GM18502 (cell line): Measurements from ENCODE around the gene CDH1.
"Not testable (repeated sequence)": the region's sequence is repeated elsewhere in the genome, so short reads cannot be mapped to it uniquely, and the experiment has no call there.

Source experiments
- ATAC-seq: cut with Tn5 transposase; IDR thresholded peaks from one replicate; pipeline ENCODE4 v1.9.1; 2021; ENCODE audit warnings: mild to moderate bottlenecking; ENCODE audit not compliant: unreplicated experiment, poor library complexity

Gene CDH1

DNA sequence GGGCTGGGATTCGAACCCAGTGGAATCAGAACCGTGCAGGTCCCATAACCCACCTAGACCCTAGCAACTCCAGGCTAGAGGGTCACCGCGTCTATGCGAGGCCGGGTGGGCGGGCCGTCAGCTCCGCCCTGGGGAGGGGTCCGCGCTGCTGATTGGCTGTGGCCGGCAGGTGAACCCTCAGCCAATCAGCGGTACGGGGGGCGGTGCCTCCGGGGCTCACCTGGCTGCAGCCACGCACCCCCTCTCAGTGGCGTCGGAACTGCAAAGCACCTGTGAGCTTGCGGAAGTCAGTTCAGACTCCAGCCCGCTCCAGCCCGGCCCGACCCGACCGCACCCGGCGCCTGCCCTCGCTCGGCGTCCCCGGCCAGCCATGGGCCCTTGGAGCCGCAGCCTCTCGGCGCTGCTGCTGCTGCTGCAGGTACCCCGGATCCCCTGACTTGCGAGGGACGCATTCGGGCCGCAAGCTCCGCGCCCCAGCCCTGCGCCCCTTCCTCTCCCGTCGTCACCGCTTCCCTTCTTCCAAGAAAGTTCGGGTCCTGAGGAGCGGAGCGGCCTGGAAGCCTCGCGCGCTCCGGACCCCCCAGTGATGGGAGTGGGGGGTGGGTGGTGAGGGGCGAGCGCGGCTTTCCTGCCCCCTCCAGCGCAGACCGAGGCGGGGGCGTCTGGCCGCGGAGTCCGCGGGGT, at the start of gene CDH1:
CDH1 (plus strand) TSS at position 247 of the 684 bp plus-strand sequence; CDS start at position 371, 124 bp downstream.
- ATAC-seq = no peak

DNA sequence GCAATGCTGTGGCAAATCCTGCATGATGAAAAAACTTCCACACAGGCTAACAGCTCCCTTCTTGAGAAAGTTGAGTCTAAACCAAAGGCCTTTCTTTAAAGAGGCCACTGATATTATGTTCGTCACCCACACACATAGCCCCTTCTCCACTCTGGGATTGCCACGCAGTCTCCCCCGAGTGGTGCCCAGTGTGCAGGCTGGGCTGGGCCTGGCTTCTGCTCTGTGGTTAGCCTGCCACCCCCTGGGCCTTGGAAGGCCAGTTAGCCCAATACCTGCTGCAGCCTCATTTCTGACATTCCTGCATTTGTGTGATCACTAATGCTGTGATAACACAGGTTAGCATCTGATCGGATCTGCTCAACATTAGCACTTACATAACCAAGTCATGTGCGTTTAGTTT, 47.2 kb upstream of the CDH1 start:
- no peak for ATAC-seq

DNA sequence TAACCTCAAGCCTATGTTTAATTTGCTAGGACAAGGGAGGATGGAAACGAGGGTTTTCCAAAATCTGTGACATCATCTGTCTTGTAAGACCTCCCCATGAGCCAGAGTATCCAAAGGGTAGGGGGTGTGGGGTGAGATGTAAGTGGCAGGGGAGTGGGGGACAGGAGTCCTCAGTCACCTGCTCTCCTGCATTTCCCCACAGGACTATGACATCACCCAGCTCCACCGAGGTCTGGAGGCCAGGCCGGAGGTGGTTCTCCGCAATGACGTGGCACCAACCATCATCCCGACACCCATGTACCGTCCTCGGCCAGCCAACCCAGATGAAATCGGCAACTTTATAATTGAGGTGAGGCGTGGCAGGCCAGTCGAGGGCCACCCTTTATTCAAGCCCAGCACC, 41.5 kb upstream of the CDH1 start:
- no peak for ATAC-seq

DNA sequence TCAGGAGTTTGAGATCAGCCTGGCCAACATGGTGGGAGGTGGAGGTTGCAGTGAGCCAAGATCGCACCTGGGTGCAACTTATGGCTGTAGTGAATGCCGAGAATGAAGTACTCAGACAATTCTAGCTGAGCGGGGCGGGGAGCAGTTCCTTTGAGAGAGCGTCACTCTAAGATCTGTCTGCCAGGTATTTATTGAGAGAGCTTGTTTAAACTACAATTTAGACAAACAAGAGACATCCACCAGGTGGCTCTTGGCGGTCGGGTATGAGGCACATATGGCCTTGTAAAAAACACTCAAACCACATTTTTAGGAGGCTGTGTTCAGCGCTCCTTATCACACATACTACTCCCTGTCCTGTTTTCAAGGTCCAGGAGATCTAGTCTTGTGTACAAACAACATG, 40.6 kb upstream of the CDH1 start:
- ATAC-seq = no peak

DNA sequence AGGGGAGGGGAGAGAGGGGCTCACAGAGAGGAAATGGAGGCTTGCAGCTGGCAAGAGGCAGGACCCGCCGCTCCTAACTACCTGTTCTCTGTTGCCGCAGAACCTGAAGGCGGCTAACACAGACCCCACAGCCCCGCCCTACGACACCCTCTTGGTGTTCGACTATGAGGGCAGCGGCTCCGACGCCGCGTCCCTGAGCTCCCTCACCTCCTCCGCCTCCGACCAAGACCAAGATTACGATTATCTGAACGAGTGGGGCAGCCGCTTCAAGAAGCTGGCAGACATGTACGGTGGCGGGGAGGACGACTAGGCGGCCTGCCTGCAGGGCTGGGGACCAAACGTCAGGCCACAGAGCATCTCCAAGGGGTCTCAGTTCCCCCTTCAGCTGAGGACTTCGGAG, 39.0 kb upstream of the CDH1 start:
- no peak for ATAC-seq

DNA sequence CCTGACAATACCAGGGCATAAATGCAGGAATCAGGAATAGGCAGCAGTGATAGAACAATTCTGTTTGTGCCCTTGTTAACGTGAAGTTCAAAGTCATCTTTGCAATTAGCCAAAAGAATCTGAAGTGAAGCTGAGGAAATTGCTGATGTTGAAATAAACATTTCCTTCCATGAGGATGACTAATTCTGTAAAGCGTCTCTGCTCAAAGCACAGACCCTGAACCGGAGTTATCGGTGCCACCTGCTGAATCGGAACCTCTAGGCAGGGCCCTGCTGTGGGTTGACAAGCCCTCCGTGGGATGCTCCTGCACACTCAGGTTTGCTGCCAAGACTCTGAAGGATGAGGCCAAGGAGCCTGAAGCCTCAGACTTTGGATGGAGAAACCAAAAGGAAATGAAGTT, 37.0 kb upstream of the CDH1 start:
- ATAC-seq = no peak

DNA sequence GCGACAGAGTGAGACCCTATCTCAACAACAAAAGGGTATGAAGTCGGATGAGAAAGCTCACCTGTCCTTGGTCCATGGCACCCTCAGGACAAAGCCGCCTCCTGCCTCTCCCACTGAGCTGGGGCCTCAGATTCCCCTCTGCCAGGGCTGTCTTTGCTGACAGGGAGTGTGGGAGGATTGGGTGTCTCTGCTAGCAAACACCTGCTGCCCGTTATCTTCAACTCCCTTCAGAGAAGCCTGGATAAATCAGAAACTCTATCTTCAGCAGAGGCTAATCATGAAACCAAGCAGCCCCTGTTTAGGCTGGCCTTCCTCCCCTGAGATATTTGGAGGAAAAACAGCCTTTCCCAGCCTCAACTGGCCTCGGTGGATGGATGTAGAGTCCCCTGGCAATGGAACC, 36.3 kb upstream of the CDH1 start:
- no peak for ATAC-seq

DNA sequence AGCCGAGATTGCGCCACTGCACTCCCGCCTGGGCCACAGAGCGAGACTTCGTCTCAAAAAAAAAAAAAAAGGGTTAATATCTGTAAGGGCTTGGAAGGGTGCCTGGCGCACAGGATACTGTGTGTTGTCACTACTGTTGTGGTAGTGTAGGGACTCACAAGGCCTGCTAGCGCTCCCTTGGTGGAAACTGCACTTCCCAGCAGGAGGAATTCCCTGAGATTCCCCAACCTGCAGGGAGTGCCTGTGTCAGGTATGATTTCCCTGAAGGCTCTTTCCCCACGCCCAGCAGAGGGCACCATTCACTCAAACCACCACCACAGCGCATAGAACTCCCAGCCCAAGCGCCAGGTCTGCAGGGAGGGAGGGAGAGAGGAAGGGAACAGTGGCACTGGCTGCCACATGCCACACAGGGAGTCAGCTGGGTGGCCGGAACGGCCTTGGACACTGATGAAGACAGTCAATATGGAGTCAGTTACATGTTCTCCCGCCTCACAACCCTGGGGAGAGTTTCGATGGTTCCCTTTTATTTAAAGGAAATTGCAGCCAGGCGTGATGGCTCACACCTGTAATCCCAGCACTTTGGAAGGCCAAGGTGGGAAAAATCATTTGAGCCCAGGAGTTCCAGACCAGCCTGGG, 32.7 kb upstream of the CDH1 start:
- ATAC-seq = no peak

DNA sequence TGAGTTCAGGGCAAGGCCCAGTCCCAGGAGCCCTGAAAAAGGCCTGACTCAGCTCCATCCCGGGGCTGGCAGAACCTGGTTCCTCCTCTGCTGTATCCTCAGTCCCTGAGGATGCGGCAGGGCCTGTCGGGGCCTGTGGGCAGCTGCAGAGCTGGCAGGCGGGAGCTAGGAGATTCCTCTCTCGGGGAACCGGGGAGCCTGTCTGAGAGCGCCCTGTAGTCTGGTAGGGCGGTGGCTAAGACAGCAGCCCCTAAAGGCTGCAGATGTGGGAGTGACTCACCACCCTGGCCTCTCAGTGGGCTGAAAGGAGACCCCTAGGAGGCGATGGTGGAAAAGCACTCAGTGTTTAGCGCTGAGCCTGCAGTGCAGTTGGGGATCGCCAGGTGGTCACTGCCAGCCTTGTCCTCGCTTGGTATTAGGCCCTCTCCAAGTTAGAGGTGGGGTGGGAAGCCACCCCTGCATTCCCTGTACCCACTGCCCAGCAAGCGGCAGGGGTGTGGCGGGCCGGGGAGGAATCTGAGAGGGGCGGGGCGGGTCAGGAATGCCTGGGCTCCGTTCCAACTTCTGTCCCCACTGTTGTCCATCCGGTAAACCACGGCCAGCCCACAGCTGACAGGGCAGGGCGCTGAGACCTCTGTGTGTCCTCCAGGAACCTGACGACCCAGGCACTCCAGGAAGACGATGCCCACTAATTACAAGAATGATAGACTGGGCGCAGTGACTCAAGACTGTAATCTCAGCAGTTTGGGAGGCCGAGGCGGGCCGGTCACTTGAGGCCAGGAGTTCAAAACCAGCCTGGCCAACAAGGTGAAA, 29.5 kb upstream of the CDH1 start:
- ATAC-seq = no peak

DNA sequence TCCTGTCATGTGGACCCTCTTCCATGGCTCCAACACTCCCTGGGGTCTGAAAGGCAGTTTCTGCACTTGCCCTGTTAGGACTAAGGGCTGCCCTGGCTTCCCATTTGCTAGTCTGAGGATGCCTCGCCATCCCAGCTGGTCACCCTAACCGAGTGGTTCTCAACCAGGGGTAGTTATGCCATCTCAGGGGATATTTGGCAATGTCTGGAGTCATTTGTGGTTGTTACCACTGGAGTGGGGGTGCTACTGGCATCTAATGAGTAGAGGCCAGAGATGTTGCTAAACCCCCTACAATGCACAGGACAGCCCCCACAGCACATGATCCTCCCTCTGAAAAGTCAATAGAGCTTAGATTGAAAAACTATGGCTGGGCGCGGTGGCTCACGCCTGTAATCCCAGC, 26.9 kb upstream of the CDH1 start:
- no peak for ATAC-seq

DNA sequence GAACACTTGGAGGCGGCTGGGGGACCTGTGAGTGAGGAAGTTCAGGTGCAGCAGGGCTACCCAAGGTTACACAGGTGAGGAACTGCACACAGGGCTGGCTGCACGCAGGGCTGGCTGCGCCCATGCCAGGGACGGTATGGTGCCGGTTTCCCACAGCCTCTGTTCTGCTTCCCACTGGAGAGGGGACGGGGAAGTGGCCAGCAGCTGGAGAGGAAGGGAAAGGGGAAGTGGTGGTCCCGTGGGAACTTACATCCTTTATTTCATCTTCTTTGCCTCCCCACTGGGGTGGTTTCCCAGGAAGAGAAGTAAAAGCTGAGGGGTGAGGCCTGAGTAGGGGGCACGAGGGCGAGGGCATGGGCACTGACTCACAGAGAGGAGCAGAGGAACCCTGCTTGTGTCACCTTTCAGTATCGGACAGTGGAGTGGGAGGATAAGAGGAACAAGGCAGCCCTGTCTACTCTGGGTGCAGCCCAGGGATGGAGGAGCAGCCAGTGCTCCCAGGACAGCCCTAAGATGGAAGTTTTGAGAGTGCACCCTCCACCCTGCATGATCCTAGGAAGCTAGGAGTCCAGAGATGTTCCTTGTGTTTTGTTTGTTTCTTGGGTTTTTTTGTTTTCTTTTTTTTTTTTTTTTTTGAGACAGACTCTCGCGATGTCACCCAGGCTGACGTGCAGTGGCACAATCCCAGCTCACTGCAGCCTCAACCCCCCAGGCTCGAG, 25.5 kb upstream of the CDH1 start:
- no peak for ATAC-seq

DNA sequence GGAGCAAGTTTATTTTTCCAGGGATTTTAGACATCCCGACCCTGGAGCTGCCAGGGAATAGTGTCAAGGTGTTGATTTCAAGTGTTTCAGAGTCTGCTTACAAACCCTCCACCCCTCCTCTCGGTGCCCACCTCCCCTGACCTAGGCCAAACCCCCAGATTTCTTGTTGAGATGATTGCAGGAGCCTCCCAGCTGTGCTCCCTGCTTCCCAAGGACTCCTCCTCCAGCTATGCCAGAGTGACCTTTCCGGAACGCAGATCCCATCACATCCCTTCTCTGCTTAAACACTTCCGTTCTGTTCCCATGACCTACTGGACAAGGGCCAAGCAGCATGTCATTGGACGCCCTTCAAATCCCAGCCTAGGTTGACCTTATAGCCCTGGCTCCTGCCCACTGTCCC, 23.7 kb upstream of the CDH1 start:
- no peak for ATAC-seq

DNA sequence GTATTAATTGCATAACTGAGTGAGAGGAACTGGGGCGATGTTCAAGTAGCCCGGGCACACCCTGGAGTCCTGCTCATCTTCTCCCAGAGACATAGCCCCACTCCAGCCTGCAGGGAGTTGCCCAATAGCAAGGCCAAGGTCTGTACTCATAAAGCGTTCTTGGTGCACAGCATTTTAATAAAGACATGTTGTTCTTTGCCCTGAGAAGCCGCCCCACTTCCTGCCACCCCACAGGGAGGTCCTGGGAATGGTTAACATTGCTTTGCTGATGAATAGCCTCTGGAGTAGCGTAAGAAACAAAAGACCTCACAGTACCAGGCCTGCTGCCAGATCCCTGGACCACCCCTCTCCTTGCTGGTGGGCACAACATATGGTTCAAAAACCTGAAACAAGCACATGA, 21.6 kb upstream of the CDH1 start:
- no peak for ATAC-seq

DNA sequence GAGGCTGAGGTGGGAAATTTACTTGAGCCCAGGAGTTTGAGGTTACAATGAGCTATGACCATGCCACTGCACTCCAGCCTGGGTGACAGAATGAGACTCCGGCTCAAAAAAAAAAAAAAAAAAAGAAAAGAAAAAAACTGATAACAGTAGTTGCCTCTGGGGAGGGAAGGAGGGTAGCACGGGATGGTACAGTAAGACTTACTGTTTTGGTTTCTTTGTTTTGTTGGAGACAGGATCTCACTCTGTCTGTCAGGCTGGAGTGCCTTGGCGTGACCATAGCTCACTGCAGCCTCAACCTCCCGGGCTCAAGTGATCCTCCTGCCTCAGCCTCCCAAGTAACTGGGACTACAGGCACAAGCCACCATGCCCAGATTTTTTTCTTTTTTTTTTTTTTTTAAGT, 20.6 kb upstream of the CDH1 start:
- not testable (repeated sequence) for ATAC-seq

DNA sequence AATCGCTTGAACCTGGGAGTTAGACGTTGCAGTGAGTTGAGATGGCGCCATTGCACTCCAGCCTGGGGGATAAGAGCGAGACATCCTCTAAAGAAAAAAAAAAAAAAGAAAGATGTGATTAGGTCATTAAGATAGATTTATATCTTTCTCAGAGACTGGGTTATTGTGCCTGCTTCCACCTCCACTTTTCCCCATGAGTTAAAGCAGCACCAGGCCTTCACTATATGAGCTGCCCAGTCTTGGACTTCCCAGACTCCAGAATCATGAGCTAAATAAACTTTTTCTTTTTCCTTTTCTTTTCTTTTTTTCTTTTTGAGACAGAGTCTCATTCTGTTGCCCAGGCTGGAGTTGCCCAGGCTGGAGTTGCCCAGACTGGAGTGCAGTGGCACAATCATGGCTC, 19.4 kb upstream of the CDH1 start:
- ATAC-seq = no peak

DNA sequence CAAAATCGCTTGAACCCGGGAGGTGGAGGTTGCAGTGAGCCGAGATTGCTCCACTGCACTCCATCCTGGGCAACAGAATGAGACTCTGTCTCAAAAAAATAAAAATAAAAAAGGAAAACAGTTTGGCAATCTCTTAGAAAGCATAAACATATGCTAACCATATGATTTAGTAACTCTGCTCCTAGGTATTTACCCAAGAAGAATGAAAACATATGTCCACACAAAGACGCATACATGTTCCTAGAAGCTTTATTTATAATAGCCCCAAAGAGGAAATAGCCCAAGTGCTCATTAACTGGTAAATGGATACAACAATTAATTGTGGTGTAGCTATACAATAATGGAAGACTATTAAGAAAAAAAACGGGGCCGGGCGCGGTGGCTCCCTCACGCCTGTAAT, 18.5 kb upstream of the CDH1 start:
- ATAC-seq = no peak

DNA sequence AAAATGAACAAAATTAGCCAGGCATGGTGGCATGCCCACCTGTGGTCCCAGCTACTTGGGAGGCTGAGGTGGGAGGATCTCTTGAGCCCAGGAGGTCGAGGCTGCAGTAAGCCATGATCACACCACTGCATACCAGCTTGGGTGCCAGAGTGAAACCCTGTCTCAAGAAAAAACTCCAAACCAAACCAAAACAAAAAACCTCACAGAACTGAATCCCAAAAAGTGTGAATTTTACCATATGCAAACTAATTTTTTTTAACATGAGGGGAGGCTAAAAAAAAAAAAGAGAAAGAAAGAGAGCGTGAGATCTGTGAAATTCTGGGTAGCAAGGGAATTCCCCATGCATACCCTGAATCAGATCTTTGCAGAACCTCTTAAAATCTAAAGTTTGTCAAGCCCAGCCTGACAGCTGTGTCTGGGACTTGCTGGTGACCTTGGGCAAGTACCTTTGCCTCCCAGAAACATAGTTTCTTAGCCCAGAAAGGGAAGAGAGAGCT, 17.1 kb upstream of the CDH1 start:
- ATAC-seq = peak; percentile 79

DNA sequence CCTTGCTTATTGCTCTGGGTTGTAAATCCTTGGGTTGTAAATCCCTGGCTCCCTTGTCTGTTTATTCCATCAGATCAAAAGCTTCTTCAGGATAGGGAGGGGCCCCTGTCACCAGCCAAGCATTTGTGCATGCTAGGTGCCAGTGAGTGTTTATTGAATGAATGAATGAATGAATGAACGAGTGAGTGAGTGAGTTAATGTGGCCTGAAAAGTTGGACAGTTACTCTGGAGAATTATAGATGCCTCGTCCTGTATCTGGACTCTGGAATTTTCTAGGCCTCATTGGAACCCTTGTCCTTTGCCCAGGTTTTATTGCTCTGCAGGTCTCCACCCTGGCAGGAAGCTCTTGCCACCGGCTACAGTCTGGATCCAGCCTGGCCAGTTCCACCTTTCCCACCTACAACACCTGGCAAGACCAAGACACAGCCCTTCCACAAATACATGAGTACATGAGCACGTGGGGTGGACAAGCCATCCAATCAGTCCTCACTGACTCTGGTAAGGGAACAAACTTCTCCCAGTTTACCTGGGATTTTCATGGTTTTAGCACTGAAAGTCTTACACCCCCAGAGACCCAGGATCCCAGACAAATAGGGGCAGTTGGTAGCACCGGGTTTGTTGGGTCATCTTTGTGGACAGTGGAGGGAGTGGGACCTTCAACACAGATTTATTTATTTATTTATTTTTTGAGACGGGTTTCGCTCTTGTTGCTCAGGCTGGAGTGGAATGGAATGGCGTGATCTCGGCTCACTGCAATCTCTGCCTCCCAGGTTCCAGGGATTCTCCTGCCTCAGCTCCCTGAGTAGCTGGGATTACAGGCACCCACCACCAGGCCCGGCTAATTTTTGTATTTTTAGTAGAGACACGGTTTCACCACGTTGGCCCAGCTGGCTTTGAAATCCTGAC, 14.7 kb upstream of the CDH1 start:
- no peak for ATAC-seq

DNA sequence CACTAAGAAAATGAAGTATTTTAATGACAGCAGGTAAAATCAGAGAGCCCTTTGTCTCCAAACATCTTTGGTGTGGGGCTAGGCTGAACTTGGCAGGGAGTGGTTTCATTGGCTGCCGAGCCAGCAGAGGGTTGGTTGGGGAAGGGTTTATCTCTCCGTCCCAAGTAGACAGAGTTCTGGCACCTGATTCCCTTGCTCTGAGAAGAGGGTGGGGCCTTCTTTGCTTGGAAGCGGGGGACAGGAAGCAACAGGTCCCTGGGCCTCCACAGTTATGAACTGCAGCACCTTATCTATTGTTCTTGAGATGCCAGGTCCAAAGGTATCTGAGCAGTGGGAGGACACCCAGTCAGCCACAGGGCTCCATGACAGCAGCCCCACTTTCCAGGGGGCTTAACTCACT, 12.3 kb upstream of the CDH1 start:
- no peak for ATAC-seq

DNA sequence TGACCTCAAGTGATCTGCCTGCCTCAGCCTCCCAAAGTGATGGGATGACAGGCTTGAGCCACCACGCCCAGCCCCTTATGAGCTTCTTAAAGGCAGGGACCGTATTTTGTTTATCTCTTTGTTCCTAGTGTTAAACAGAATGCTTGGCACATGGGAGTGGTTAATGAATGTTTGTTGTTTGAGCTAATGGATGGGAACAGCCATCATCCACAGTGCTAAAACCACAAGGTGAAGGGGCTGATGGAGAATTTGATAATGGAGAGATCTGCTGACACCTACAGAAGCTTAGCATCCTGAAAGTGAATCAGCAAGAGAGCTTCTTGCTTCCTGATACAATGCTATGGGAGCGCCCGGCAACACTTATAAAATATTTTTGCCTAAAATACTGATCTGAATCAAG, 8.6 kb upstream of the CDH1 start:
- ATAC-seq = no peak
